Ovary (tissue), 9 donors: Measurements from ENCODE around the gene CCT4. TPM values are rescaled to one million over a fixed set of nuclear protein-coding genes. Genes with fewer than 3 reads are reported as not detected.

ENCODE experiments used
- DNase-seq, 5 donors: peaks; one replicate each; pipeline ENCODE4 v3.0.0-alpha.2; 2019 to 2020
- H3K27ac ChIP-seq, 2 donors: fragments of 200-600 bp; one replicate each; pipeline versions ENCODE4 v1.5.1 to v1.8.0; 2019 to 2022
- H3K27me3 ChIP-seq: fragments of 200-600 bp; one replicate; pipeline ENCODE4 v1.8.0; 2022
- H3K36me3 ChIP-seq: fragments of 200-600 bp; sonication (generic); one replicate; pipeline ENCODE4 v1.5.1; 2019
- H3K4me1 ChIP-seq: one replicate; pipeline ENCODE4 v1.8.1; 2013; ENCODE audit warnings: mild to moderate bottlenecking, moderate library complexity; ENCODE audit not compliant: insufficient read depth
- H3K4me3 ChIP-seq: fragments of 200-600 bp; sonication (generic); one replicate; pipeline ENCODE4 v1.5.1; 2017
- H3K9me3 ChIP-seq, 2 donors: fragments of 200-600 bp in 1 of 2; sonication (generic) in 1 of 2; one replicate each; pipeline versions ENCODE4 v1.5.1 to v1.8.1; 2013 to 2019; ENCODE audit warnings: mild to moderate bottlenecking in 1 of 2, moderate library complexity in 1 of 2
- CTCF ChIP-seq, 3 donors: fragments of 450-650 bp in 2 of 3; fragments of 200-600 bp in 1 of 3; IDR thresholded peaks; one replicate each; pipeline versions ENCODE4 v1.5.1 to v1.8.0; 2016 to 2022; ENCODE audit warnings: antibody characterized with exemption in 3 of 3, mild to moderate bottlenecking in 1 of 3
- EP300 ChIP-seq: sonication (generic); formaldehyde crosslinking; IDR thresholded peaks from one replicate; pipeline ENCODE4 v1.6.1; 2017; ENCODE audit warnings: antibody characterized with exemption
- POLR2A ChIP-seq: fragments of 450-650 bp; IDR thresholded peaks from one replicate; pipeline ENCODE4 v1.6.1; 2017; ENCODE audit warnings: antibody characterized with exemption, mild to moderate bottlenecking, moderate library complexity
- WGBS, 3 donors: extraction: QIAGEN DNeasy Blood & Tissue Kit in 1 of 3; methylation state at CpG; one replicate each; pipeline versions ENCODE4 v1.1.5 to v1.1.7; 2013 to 2017; 5-methylcytosine and 5-hydroxymethylcytosine counted together
- intact Hi-C, 4 donors: fragments of 100-400 bp; cut with DNase I; formaldehyde crosslinking; loops; one replicate each; pipeline versions ENCODE4 v1.11.0 to v1.15.1; 2022 to 2023
- polyA plus RNA-seq, 2 donors: library from polyadenylated mRNA; stranded (reverse); fragments of 200-250 nt in 1 of 2; fragments of 350-450 nt in 1 of 2; fragmentation: Illumina TruSeq in 1 of 2; extraction: RNeasy Lipid Tissue Mini Kit (QIAGEN cat#74804) in 1 of 2; gene quantifications; one replicate each; pipeline ENCODE4 v1.2.3, GENCODE V29; 2013 to 2014
- total RNA-seq, 7 donors: library from RNA; depleted of rRNA in 2 of 7; stranded (reverse); fragments of >200 nt in 2 of 7; fragmentation: NEBNext Ultra II Directional in 3 of 7; extraction: Animal tissue kit (Norgen Biotek cat#: 25700) in 3 of 7; gene quantifications; one replicate each; pipeline versions ENCODE4 v1.1.0 to v1.2.4, GENCODE V29; 2016 to 2023
- donor health status: DM: no; HTN: no; CAD: no; lungs with moderate emphysema.
- donor health status: DM: no; HTN: no; CAD: no.
- donor health status: Bipolar disorder and iron deficiency.
- donor health status: DM: yes; HTN: yes; CAD: no.
- donor health status: DM: no; HTN: no; CAD: no.
- donor health status: DM: yes; HTN: yes; CAD: no.

The CCT4 gene
- total and polyA plus RNA-seq, 9 donors: 99.7 to 200 (median 144) TPM

GRCh38 chr2:61928826-61929461 lies 40.5 kb upstream of the CCT4 start:
- H3K27ac ChIP-seq: no peak overlapping the region
- WGBS, 3 donors: 19 to 41% (median 25%) methylated on average over 5 of the region's 5 CpGs
- no peaks in the 10 kb centered on the region for H3K36me3 ChIP-seq
- H3K4me1 ChIP-seq: no peaks in the 10 kb centered on the region
- H3K4me3 ChIP-seq: no peak overlapping the region
- no peak for DNase-seq
- H3K27me3 ChIP-seq: no peaks in the 10 kb centered on the region
- intact Hi-C loops: no loop called here
- TF ChIP-seq EP300 (no peak), CTCF (IDR thresholded peaks at IDR 0.05) (no peak), POLR2A (no peak)
- peaks cover 0 to 5% of the 10 kb centered on the region in 2 donors for H3K9me3 ChIP-seq

- no peaks in the 10 kb centered on the region for H3K9me3 ChIP-seq
- no peak for TF ChIP-seq CTCF (IDR thresholded peaks at IDR 0.05)
- TF ChIP-seq EP300: no peak
- no peak for TF ChIP-seq POLR2A
- no peak for DNase-seq
- H3K27ac ChIP-seq: no peak overlapping the region
- intact Hi-C loops: no loop called here
- no peak overlapping the region for H3K4me3 ChIP-seq
- no peaks in the 10 kb centered on the region for H3K27me3 ChIP-seq
- no peaks in the 10 kb centered on the region for H3K4me1 ChIP-seq
- H3K36me3 ChIP-seq: no peaks in the 10 kb centered on the region
- 86 to 96% (median 95%) methylated on average over 8 of the region's 8 CpGs for WGBS, 3 donors
Observed at GRCh38 chr2:61926531-61927477, 38.3 kb upstream of the CCT4 start.

GRCh38 chr2:61924895-61925663 lies 36.6 kb upstream of the CCT4 start:
- TF ChIP-seq EP300: no peak
- no peak for TF ChIP-seq CTCF (IDR thresholded peaks at IDR 0.05)
- no peak for TF ChIP-seq POLR2A
- Histone ChIP-seq H3K27ac (no peak overlapping the region), H3K27me3 (no peaks in the 10 kb centered on the region), H3K36me3 (no peaks in the 10 kb centered on the region), H3K9me3 (no peaks in the 10 kb centered on the region), H3K4me1 (no peaks in the 10 kb centered on the region), H3K4me3 (no peak overlapping the region)
- DNase-seq: no peak
- intact Hi-C loops: no loop called here
- 75 to 80% (median 78%) methylated on average over 15 of the region's 15 CpGs for WGBS, 3 donors

- H3K4me3 ChIP-seq: no peak overlapping the region
- intact Hi-C loops: no loop called here
- DNase-seq: no peak
- H3K27me3 ChIP-seq: no peaks in the 10 kb centered on the region
- no peaks in the 10 kb centered on the region for H3K9me3 ChIP-seq
- no peaks in the 10 kb centered on the region for H3K36me3 ChIP-seq
- H3K4me1 ChIP-seq: no peaks in the 10 kb centered on the region
- TF ChIP-seq POLR2A: no peak
- no peak for TF ChIP-seq EP300
- TF ChIP-seq CTCF (IDR thresholded peaks at IDR 0.05): no peak
- H3K27ac ChIP-seq: no peak overlapping the region
Observed at GRCh38 chr2:61922714-61923113, 34.3 kb upstream of the CCT4 start.
